ENCODE results near the gene PYGO2. TPM values are rescaled to one million over a fixed set of nuclear protein-coding genes. Genes with fewer than 3 reads are reported as not detected.

The PYGO2 gene
- total RNA-seq, 1 donor: 18.5 TPM

DNA sequence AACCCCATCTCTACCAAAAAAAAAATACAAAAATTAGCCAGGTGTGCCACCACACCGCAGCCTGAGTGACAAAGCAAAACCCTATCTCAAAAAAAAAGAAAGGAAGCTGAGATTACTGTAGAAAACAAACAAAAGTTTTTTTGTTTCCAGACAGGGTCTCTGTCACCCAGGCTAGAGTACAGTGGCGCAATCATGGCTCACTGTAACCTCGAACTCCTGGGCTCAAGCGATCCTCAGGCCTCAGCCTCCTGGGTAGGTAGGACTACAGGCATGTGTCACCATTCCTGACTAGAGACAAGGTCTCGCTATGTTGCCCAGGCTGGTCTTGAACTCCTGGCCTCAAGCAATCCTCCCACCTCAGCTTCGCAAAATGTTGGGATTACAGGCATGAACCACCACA lies 2.8 kb upstream of the PYGO2 start:
- no peak for DNase-seq (ENCODE audit: insufficient read length, low spot score, missing footprints)
- peaks cover 39% of the 10 kb centered on the region for H3K4me1 ChIP-seq (ENCODE audit: insufficient read depth, low read length)
- H3K27me3 ChIP-seq (ENCODE audit: insufficient read depth, low read length): no peaks in the 10 kb centered on the region
- TF ChIP-seq, protein P1, sequence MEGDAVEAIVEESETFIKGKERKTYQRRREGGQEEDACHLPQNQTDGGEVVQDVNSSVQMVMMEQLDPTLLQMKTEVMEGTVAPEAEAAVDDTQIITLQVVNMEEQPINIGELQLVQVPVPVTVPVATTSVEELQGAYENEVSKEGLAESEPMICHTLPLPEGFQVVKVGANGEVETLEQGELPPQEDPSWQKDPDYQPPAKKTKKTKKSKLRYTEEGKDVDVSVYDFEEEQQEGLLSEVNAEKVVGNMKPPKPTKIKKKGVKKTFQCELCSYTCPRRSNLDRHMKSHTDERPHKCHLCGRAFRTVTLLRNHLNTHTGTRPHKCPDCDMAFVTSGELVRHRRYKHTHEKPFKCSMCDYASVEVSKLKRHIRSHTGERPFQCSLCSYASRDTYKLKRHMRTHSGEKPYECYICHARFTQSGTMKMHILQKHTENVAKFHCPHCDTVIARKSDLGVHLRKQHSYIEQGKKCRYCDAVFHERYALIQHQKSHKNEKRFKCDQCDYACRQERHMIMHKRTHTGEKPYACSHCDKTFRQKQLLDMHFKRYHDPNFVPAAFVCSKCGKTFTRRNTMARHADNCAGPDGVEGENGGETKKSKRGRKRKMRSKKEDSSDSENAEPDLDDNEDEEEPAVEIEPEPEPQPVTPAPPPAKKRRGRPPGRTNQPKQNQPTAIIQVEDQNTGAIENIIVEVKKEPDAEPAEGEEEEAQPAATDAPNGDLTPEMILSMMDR (IDR thresholded peaks at IDR 0.05; ENCODE audit: extremely low read depth, low read depth, low read length): no peak
- peaks cover 41% of the 10 kb centered on the region for H4K20me1 ChIP-seq (ENCODE audit: insufficient read depth, low read length)
- H3K4me2 ChIP-seq (ENCODE audit: insufficient read depth, low read length): no peak overlapping the region
- H2AFZ ChIP-seq (ENCODE audit: low read length): no peak overlapping the region
- peaks cover 63% of the 10 kb centered on the region for H3K36me3 ChIP-seq (ENCODE audit: insufficient read depth, low read length)
- peaks cover 56% of the 10 kb centered on the region for H3K79me2 ChIP-seq (ENCODE audit: insufficient read depth, low read length)
- H3K27ac ChIP-seq (ENCODE audit: low read depth, low read length): no peak overlapping the region
- H3K4me3 ChIP-seq (ENCODE audit: insufficient read depth, low read length): no peak overlapping the region
- no peaks in the 10 kb centered on the region for H3K9me3 ChIP-seq (ENCODE audit: low read depth, low read length)

DNA sequence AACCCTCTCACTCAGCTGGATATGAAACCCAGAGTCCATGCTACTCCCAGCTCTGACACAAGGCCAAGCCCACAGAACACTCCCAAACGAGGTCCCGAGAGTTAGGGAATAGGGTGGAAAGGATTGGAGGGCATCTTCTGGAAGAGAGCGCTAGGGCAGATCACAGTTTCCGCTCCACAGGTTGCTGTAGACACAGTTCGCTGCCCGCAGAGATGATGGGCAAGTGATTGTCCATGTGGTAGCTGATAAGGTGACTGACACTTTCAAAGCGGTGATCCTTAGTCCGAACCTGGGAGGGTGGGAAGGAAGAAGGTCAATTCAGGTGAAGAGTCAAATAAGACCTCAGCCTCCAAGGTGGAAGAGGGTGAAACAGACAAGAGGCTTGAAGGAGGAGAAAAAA lies 2.1 kb upstream of the PYGO2 start:
- peaks cover 32% of the 10 kb centered on the region for H3K4me1 ChIP-seq (ENCODE audit: insufficient read depth, low read length)
- no peaks in the 10 kb centered on the region for H3K27me3 ChIP-seq (ENCODE audit: insufficient read depth, low read length)
- no peak overlapping the region for H3K27ac ChIP-seq (ENCODE audit: low read depth, low read length)
- no peaks in the 10 kb centered on the region for H3K9me3 ChIP-seq (ENCODE audit: low read depth, low read length)
- TF ChIP-seq, protein P1 (IDR thresholded peaks at IDR 0.05; ENCODE audit: extremely low read depth, low read depth, low read length): no peak
- peaks cover 49% of the 10 kb centered on the region for H3K79me2 ChIP-seq (ENCODE audit: insufficient read depth, low read length)
- H3K36me3 ChIP-seq (ENCODE audit: insufficient read depth, low read length): peaks cover 69% of the 10 kb centered on the region
- no peak overlapping the region for H2AFZ ChIP-seq (ENCODE audit: low read length)
- no peak overlapping the region for H3K4me3 ChIP-seq (ENCODE audit: insufficient read depth, low read length)
- H3K4me2 ChIP-seq (ENCODE audit: insufficient read depth, low read length): no peak overlapping the region
- peak; percentile 74 for DNase-seq (ENCODE audit: insufficient read length, low spot score, missing footprints)
- peaks cover 34% of the 10 kb centered on the region for H4K20me1 ChIP-seq (ENCODE audit: insufficient read depth, low read length)

DNA sequence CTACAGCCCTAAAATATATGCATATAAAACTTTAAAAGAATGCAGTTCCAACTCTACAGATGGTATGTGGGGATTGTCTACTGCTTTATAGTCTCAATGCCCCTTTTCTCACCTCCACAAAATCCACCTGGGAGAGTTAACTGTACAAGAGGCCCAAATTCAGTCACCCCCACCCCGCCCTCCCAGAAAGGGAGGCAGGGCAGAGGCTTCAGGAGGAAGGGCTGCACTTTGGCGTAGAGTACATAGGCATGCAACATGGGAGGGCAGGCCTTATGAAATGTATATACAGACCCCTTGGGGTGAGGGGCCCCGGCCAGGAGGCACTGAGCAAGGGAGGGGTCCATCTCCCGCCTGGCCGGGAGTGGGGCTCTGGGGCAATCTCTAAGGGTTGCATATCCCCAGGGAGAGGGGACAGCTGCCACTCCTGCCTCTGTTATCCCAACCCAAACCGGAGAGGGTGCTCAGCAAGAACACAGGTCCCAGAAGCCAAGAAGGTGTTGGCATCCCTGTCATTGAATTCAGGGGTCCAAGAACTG lies 1.3 kb upstream of the PYGO2 start:
- Histone ChIP-seq H3K79me2 (ENCODE audit: insufficient read depth, low read length) (peaks cover 41% of the 10 kb centered on the region), H3K4me2 (ENCODE audit: insufficient read depth, low read length) (peak overlapping the region; percentile 98)
- TF ChIP-seq, protein P1 (IDR thresholded peaks at IDR 0.05; ENCODE audit: extremely low read depth, low read depth, low read length): no peak

DNA sequence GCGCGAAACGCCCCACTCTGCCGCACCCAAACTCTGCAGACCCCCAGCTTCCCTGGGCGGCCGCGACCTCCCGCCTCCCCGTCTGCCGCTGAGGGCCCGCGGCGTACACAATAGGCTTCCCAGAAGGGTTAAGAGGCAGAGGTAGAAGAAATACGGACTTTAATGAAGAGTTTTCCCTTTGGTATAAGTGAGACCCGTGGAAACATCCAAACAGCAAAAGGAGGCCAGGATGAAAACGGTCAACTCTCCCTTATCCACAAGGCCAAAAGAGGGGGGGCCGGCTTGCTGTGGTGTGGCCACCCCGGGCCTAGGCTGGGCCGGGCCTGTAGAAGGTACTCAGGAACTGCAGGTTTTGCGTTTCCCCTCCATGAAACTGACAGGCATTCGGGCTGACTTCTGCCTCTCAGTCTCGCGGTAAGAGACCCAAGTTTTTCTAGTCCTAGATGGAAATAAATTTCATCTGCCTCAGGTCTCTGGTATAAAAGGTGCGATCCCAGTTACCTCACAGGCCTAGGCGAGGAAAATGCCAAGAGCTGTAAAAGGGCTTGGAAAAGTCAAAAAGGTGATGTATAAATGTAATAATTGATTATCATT lies 671 bp upstream of the PYGO2 start:
- Histone ChIP-seq H3K36me3 (ENCODE audit: insufficient read depth, low read length) (peaks cover 63% of the 10 kb centered on the region), H3K4me1 (ENCODE audit: insufficient read depth, low read length) (peaks cover 19% of the 10 kb centered on the region), H3K27ac (ENCODE audit: low read depth, low read length) (peak overlapping the region; percentile 66), H3K79me2 (ENCODE audit: insufficient read depth, low read length) (peaks cover 35% of the 10 kb centered on the region), H2AFZ (ENCODE audit: low read length) (no peak overlapping the region), H3K4me2 (ENCODE audit: insufficient read depth, low read length) (peak overlapping the region; percentile 98), H3K4me3 (ENCODE audit: insufficient read depth, low read length) (peak overlapping the region; percentile 87), H3K9me3 (ENCODE audit: low read depth, low read length) (no peaks in the 10 kb centered on the region), H3K27me3 (ENCODE audit: insufficient read depth, low read length) (no peaks in the 10 kb centered on the region), H4K20me1 (ENCODE audit: insufficient read depth, low read length) (peaks cover 21% of the 10 kb centered on the region)
- TF ChIP-seq, protein P1 (IDR thresholded peaks at IDR 0.05; ENCODE audit: extremely low read depth, low read depth, low read length): no peak
- peak; percentile 74 for DNase-seq (ENCODE audit: insufficient read length, low spot score, missing footprints)

More for the DNA sequence above, 1.3 kb upstream of the PYGO2 start:
- Histone ChIP-seq H4K20me1 (ENCODE audit: insufficient read depth, low read length) (peaks cover 26% of the 10 kb centered on the region), H3K4me1 (ENCODE audit: insufficient read depth, low read length) (peaks cover 24% of the 10 kb centered on the region), H3K9me3 (ENCODE audit: low read depth, low read length) (no peaks in the 10 kb centered on the region), H3K27me3 (ENCODE audit: insufficient read depth, low read length) (no peaks in the 10 kb centered on the region), H2AFZ (ENCODE audit: low read length) (no peak overlapping the region), H3K27ac (ENCODE audit: low read depth, low read length) (no peak overlapping the region), H3K4me3 (ENCODE audit: insufficient read depth, low read length) (no peak overlapping the region), H3K36me3 (ENCODE audit: insufficient read depth, low read length) (peaks cover 69% of the 10 kb centered on the region)
- DNase-seq (ENCODE audit: insufficient read length, low spot score, missing footprints): peak; percentile 59
